HG02571 (cell line): ENCODE data around the gene CHRNB4.
"Not testable (repeated sequence)": the region's sequence is repeated elsewhere in the genome, so short reads cannot be mapped to it uniquely, and the experiment has no call there.

Experiments
- ATAC-seq: cut with Tn5 transposase; IDR thresholded peaks from one replicate; pipeline ENCODE4 v1.9.1; 2021; ENCODE audit warnings: mild to moderate bottlenecking, moderate library complexity; ENCODE audit not compliant: unreplicated experiment

Gene CHRNB4

GRCh38 chr15:78641102-78641748, at the start of gene CHRNB4:
Gene CHRNB4, minus strand, starts transcription at chr15:78641210. Its CDS starts 77 bp downstream, at chr15:78641133.
- no peak for ATAC-seq

- no peak for ATAC-seq
Measured at GRCh38 chr15:78689626-78690025, 48.6 kb upstream of the CHRNB4 start.

GRCh38 chr15:78685925-78686324, 44.9 kb upstream of the CHRNB4 start:
- ATAC-seq = no peak

GRCh38 chr15:78685159-78685921, 44.3 kb upstream of the CHRNB4 start:
- no peak for ATAC-seq

GRCh38 chr15:78684657-78685056, 43.6 kb upstream of the CHRNB4 start:
- ATAC-seq = no peak

GRCh38 chr15:78683599-78683998, 42.6 kb upstream of the CHRNB4 start:
- not testable (repeated sequence) for ATAC-seq

GRCh38 chr15:78682693-78683410, 41.8 kb upstream of the CHRNB4 start:
- ATAC-seq = no peak

GRCh38 chr15:78682004-78682651, 41.1 kb upstream of the CHRNB4 start:
- no peak for ATAC-seq

GRCh38 chr15:78681281-78682003, 40.4 kb upstream of the CHRNB4 start:
- ATAC-seq = no peak

- no peak for ATAC-seq
Measured at GRCh38 chr15:78680431-78681075, 39.5 kb upstream of the CHRNB4 start.

- ATAC-seq = no peak
Measured at GRCh38 chr15:78679089-78679511, 38.1 kb upstream of the CHRNB4 start.

- no peak for ATAC-seq
Measured at GRCh38 chr15:78676424-78677110, 35.6 kb upstream of the CHRNB4 start.

- no peak for ATAC-seq
Measured at GRCh38 chr15:78675617-78676360, 34.8 kb upstream of the CHRNB4 start.

GRCh38 chr15:78675206-78675605, 34.2 kb upstream of the CHRNB4 start:
- ATAC-seq = no peak

GRCh38 chr15:78673917-78674444, 33.0 kb upstream of the CHRNB4 start:
- ATAC-seq = no peak

GRCh38 chr15:78673476-78673875, 32.5 kb upstream of the CHRNB4 start:
- ATAC-seq = no peak

- no peak for ATAC-seq
Measured at GRCh38 chr15:78672285-78673014, 31.4 kb upstream of the CHRNB4 start.
